Measurements from ENCODE around the gene PAX8. TPM values are rescaled to one million over a fixed set of nuclear protein-coding genes. Genes with fewer than 3 reads are reported as not detected.

Gene PAX8
- total RNA-seq: 0.17 and 0.45 TPM in 2 replicates

DNA sequence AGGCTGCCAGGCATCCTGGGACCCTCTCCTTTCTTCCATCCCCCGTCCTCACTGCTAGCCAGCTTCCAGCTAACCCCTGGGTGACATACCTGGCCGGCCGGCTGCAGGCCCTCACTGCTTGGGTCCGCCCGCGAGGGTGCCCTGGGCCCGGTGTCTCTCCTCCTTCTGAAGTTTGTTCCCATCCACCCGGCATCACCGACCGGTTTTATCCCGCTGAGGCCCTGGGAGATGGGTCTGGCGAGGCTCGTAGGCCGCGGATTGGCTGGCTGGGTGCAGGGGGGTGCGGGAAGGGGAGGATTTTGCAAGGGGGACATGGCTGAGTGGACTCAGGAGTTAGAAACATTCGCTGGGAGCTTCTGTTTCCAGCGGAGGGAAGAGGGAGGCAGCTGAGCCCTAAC is at the start of gene PAX8:
PAX8 (minus strand) TSS at position 180 of the 398 bp plus-strand sequence. CDS start 527 bp downstream, outside the sequence.

DNA sequence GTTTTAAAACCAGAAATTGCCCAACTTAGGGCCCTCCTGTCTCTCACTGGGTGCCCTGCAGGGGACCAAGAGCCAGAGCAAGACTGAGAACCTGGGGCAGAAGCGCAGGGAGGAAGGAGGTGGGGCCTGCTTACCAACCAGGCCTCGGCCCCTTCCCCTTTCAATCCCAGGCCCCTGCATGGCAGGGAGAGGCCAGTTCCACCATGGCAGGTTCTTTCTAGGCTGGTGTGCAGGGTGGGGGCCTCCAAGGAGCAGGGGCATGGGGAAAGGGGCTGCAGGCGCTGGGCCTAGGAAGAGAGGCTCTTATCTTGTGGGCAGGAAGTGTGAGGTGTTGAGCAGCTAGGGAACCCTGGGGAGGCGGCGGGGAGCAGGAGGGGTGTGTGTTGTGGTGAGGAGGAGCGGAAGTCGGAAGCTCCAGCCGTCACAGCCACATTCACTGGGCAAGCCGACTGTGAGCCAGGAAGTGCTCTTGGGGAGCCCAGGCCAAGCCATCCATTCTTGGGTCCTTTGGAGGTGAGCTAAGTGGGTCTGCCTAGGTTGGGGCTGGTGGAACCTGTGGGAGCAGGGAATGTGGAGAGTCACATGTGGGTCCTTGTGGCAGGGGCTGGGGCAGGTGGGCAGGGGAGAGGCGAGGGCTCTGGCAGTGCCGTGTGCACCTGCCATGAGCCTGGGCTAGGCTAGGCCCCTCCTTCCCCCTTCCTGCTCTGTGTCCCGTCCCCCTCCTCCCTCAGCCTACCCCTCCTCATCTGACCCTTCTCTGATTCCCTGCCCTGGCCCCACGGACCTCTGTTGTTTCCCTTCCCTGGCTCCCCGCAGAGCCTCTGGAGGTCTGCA is 105.0 kb downstream of the PAX8 start, which contains the start of gene PSD4:
PSD4 (plus strand) TSS at position 430 of the 834 bp plus-strand sequence. CDS start 8,486 bp downstream, outside the sequence.

Other genes starting within 250 kb of the PAX8 start
- not detected in 2 replicates for gene IL36B, start 226.1 kb downstream of the PAX8 start, total RNA-seq
- gene IL36RN, start 219.7 kb downstream of the PAX8 start, total RNA-seq: not detected in 2 replicates
- gene IL1F10, start 211.0 kb downstream of the PAX8 start, total RNA-seq: not detected in 2 replicates
- not detected in 2 replicates for gene IL1RN, start 151.3 kb downstream of the PAX8 start, total RNA-seq
- 8.4 and 8.8 TPM in 2 replicates for gene PSD4, start 105.0 kb downstream of the PAX8 start, total RNA-seq
- gene ZNG1B, start 158.8 kb upstream of the PAX8 start, total RNA-seq: 13.5 and 19.2 TPM in 2 replicates
- gene FOXD4L1, start 219.7 kb upstream of the PAX8 start, total RNA-seq: not detected in 2 replicates